A204.1 (cell line): ENCODE data around the gene OXER1.

Experiments
- FAIRE-seq: peaks from 2 replicates; lab custom pipeline; 2012; peaks lifted over from hg19 to GRCh38; lab: Jason Lieb, UNC

Gene OXER1, protein sequence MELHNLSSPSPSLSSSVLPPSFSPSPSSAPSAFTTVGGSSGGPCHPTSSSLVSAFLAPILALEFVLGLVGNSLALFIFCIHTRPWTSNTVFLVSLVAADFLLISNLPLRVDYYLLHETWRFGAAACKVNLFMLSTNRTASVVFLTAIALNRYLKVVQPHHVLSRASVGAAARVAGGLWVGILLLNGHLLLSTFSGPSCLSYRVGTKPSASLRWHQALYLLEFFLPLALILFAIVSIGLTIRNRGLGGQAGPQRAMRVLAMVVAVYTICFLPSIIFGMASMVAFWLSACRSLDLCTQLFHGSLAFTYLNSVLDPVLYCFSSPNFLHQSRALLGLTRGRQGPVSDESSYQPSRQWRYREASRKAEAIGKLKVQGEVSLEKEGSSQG

DNA sequence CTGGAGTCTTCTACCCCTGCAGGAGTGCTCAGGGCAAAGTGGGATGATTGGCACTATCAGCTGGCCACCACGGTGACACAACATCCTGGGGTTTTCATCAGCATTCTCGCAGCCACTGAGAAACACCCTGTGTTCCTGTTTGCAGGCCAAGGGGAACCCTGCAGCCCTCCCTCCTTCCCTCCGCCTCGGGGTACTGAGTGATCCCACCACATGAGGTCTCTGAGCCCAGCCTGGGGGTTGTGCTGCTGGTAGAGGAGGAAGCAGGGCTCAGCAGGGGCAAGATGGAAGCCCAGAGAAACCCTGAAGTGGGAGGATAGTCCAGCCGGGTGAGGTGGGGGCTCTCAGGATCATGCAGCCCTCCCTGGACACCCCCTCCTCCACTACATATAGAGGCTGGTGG, at the start of gene OXER1:
Gene OXER1 (minus strand): TSS at position 40 of the 400 bp plus-strand sequence. CDS start 73 bp downstream, outside the sequence.
- no peak for FAIRE-seq

DNA sequence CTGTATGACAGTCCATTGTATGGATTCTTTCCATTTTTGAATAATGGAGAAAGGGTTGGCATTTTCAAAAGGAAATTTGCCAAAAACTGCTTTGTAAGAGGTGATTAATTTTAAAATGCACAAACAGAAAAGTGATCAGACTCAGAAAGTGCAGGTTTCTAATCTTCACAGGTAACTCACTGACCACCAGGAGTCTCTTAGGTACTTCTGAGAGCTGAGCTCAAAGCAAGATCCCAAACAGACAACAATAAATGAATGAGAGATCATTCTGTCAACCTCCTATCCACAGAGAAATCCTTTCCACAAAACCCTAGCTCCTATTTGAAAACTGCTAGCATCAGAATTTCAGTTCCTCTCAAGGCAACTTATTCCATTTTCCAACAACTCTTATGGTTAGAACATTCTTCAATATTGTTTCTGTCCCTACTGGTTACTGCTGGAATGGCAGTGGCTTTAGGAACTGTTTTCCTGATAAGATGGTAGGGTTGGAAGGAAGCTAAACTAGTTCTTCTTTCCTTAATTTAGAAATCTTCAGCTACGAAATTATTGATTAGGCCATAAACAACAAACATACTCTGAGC, 49.1 kb upstream of the OXER1 start:
- FAIRE-seq: no peak

DNA sequence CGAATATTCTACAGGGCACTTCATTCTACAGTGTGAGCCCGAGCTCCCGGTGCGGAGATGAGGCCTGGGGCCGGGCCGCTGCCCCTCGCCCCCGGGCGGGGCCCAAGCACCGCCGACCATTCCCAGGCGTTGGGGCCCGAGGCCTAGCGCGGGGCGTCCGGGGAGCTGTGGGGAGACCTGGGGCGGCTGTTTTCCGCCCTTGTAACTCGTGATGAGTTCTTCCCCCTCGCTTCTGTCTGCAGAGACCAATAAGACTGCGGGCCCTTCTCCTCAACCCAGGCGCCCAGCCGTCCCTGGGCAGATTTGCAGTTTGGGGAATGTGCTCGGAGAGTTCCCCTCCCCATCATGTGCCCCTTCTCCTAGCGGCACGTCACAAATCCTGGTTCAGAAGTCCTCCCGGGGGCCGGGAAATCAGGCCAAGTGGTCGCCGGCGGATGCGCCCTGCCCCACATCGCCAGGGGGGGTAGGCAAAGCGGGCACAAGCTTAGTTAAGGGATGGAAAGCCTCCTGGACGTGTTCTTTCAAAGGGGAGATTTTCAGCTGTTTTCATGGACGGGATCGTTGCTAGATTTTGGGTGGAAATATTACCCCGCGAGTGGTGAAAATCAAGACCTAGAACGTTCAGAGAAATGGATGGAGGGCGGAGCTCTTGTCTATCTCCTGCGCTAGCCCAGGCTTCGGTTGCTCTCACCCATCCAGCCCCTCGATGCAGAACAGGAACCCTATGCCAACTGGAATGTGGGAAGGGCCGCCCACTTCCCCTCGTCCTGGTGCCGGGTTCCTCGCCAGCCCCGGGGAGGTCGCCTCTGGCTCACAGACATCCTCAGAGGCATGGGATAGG, 47.3 kb upstream of the OXER1 start:
- no peak for FAIRE-seq

DNA sequence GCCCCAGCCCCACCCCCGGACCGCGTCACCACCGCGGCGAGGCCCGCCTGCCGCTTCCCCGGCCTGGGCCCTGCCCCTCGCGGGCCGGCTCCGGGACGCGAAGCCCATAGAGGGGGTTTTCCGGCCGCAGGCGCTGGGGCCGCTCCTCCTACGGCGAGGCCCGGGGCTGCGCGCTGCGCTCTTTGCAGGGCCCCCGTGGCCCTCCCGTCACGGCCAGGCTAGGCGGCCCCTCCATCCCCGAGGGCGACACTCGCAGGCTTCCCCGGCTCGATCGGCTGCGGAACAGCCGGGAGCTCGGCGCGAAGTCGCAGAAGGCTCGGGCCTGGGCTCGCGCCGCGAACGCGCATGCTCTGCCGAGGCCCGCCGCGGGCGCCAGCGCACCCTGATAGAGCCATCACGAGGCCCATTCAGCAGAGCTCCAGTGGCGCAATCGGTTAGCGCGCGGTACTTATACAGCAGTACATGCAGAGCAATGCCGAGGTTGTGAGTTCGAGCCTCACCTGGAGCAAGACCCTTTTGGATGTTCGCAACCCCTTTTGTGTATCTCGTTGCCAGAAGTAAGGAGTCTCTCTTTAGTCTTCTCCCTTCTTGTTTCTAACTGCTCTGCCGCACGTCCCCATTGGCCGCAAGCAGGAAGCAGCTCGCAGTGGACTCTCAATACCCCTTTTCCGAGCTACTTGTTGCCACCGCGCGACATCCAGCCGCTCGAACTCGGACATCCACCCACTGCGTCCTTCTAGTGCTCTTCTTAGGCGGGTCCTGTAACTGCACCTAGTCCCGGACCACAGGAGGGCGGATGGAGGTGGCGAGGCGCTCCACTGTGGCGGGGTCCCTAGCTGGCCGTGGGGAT, 46.4 kb upstream of the OXER1 start:
- FAIRE-seq: no peak

DNA sequence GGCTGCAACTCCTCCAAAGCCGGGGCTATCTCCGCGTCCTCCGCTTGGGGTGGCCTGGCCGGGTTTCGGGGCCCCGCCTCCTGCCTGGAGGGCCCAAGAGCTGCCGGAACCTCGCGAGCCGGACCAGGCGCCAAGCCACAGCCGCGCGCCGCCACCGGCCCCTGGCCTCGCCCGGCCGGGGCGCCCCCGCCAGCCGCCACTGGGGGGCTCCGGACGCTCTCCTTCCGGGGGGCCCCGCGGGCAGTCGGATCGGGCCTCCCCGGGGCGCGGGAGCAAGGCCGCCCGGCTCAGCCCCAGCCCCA, 45.8 kb upstream of the OXER1 start:
- no peak for FAIRE-seq

DNA sequence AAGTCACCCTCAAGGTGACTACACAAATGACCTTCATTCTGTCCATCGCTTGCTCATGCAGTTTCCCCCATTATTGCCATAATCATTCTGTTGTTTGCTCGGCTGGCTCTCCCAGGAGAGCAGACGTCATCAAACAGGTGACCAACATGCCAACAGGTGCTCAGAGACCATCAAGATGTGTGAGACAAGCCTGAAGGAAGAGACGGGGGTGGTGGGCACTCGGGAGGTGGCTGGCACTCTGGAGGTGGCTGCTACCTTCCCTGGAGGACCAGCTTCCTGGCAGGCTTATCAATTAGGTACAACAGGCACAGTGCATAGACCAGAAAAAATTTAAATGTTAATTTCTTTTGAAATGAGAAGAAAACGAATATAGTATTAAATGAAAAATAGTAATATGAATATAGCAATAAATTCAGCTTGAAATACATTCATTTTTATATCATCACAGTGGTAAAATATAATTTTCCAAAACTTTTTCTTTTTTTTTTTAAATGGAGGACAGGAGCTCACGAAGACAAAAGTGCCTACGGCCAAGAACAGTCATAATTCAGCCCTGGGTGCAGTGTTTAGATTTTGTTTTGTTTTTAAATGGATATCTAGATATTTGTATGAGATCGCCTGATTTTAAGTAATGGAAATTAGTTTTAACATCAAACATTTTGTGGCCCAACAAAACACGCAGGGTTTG, 45.3 kb upstream of the OXER1 start:
- no peak for FAIRE-seq

DNA sequence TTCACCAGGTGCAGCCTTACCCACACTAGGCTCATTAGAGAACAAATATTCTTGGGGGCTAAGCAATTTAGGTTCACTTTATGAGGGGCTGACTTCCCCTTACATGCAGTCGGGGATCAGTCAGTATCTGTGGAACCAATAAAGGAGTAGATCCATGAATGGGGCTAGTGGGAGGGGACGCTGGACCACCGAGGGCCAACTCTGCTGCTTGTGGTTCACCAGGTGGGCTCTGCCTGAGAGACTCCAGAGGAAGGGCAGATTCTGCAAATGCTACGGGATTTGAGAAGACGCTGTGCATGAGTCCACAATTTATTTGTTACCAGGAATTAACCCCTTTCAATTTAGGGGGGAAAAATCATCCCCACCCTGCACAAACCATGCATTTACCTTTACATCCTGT, 44.4 kb upstream of the OXER1 start:
- no peak for FAIRE-seq

DNA sequence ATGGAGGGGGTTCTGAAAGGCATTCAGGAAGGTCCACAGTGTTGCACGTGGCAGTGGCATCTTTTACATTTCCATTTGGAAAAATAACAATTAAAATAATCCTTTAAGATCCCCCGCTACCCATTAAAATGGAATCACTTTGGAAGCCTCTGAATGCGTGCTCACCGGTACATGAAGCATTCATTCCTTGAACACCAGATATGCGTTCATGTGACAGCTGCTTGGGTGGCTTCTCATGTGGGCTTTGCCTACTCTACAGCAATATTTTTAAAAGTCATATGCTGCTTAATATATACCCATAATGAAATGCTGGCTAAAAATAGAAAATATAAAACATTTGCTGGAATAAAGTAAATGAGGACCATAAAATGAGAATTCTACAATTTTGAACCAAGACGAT, 42.9 kb upstream of the OXER1 start:
- FAIRE-seq: no peak

DNA sequence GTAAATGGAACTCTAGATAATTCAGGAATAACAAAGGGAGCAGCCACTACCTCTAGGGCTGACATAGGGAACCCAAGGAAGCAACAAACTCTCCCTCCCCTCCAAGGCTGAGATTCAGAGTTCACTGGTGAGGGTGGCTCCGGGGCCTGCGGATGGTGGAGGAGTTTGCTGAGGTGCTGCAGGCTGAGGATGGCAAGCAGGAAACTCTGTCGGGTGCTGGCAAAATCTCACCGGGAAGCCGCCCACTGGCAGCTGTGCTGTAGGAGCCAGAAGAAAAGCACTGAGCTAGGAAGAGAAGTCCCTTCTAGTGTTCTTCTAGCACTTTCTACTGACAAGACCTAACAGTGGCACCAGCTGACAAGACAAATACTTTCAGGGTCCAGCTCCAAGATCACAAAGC, 41.0 kb upstream of the OXER1 start:
- no peak for FAIRE-seq

DNA sequence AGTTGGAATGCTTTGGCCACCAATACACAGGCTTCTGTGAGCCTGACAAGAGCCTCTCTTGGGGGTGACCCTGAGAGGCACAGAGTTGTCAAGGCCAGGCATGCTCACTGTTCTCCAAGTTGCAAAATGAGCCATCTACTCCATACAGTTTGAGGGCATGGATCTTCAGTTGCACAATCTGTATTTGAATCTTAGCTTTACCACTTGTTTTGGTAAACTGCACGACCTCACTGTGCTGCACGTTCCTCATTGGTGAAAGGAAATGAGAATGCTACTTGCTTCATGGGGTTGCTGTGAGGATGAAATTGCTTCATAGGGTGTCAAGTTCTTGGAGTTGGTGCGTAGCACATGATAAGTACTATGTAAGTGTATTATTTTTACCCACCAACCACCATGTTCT, 40.4 kb upstream of the OXER1 start:
- no peak for FAIRE-seq

DNA sequence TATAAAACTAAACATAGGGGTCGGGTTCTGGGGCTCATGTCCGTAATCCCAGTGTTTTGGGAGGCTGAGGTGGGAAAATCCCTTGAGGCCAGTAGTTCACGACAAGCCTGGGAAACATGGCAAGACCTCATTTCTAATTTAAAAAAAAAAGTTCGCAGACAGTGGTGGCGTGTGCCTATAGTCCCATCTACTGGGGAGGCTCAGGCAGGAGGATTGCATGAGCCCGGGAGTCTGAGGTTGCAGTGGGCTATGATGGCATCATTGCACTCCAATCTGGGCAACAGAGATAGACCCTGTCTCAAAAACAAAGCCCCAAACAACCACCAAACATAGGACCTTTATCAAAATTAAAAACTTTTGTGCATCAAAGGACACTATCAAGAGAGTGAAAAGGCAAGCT, 38.2 kb upstream of the OXER1 start:
- FAIRE-seq: no peak

DNA sequence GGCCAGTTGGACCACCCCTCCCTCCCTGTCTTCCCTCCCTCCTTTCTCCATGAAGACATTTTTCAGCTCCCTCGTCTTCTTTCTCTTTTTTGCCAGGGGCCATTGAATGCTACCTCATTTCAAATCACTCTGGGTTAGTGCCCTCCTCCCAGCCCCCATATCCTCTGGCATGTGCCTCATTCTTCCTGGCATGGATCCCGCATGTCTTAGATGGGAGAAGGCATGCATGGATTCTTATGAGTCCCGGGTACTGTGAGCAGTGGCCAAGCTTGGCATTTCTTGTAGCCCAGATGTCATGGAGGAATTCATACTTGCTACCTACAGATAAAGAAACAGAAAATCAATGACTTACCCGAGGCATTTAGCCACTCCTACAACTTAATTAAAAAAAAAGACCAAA, 37.4 kb upstream of the OXER1 start:
- no peak for FAIRE-seq

DNA sequence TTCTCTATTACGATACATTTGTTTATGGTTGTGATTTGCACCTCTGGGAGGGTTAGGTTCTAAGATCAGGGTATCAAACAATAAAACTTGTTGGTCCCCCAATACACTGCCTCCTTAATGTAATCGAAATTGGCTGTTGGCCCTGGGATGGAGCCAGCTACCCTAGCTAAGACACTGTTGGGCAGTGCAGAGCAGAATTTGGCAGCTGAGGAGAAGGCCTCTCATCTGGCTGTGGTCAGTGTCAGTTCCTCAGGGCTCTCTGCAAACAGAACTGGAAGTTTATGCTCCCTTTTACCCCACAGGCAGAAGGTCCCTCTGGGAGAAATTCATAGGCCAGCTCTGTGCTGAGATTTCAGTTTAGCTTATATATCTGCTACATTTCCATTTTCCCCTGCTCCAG, 37.0 kb upstream of the OXER1 start:
- no peak for FAIRE-seq

DNA sequence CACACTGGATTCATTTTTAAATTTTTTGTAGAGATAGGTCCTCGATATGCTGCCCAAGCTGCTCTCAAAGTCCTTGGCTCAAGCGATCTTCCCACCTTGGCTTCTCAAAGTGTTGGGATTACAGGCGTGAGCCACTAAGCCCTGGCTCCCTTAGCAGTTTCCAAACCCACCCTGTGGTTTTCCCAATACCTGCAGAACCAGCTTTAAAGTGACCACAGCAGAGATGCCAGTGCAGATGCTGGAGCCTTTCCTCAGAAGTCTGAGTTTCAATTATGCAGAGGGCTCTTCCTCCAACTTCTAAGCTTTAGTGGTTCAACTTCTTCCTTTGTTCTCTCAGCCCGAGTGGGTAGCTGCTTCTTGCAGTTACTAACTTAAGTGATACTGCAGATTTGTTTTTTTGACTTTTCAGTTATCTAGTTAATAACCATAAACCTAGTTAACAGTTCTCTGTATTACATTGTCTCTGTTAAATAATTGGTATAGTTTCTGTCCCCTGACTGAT, 36.6 kb upstream of the OXER1 start:
- FAIRE-seq: no peak

DNA sequence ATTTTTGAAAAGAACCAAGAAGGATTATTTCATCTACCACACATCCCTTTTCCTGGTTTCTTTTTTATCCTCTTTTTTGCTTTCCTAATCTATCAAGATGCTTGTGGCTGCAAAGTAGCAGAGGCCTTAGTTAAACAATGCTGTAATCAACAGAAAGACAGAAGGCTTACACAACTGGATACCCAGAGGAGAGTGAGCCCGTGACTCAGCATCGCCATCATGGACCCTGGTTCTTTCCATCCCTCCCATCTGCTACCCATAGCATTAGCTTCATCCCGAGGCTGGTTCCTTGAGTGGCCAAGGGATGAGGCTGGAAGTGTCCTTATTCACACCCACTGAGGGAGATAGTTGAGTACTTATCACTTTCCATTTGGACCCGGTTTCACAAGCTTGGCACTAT, 35.9 kb upstream of the OXER1 start:
- no peak for FAIRE-seq

DNA sequence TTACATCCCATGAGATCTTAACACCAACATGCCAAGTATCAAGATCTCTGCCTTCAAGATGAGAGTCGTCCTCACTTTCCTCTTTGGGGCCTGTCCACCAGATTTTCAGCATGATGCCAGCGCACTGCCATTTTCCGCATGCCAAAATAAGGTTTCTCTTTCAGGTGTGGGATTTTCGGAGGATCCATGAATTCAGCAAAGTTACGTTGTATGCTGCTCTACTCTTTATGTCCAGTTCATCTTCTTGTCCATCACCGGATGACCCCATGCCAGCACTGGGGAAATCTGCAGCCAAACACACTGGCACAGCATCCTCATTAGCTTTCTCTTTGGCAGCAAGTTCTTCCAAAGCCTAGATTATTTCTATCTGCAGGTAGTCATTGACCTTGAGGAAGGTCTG, 33.3 kb upstream of the OXER1 start:
- no peak for FAIRE-seq

DNA sequence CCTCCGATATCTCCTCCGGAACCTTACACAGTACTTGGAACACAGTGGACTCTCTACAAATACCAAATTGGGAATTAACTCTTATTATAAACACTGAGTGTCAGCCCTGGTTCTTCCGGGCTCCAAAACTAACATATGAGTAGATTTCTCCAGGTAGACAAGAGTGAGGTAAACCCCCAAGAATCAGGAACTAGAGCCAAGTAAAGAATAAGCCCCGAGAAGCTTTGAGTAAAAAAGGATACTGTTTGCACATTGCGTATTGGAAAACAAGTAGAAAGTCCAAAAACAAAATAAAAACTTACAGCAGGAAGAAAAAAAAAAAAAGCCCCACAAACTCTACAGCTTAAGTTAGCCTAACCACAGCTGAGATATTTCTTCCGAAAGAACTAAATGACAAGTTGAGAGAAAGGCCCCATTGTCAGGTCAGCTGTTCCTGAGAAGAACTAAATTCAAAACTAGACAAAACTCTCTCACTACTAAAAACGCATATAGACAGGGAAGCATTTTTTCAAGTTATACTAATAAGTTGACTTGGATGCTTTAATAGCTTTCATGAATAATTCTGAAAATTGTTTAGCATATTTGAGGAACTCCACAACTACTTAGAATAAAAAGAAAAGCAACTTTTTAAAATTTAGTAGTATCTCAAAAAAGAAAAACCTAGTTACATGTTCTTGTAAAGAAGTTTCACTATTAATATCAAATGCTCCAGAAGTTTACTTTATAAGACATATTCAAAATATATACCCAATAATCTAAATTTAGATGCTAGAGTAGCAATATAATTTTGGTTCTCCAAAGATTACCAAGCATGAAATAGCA, 32.7 kb upstream of the OXER1 start:
- FAIRE-seq: no peak

DNA sequence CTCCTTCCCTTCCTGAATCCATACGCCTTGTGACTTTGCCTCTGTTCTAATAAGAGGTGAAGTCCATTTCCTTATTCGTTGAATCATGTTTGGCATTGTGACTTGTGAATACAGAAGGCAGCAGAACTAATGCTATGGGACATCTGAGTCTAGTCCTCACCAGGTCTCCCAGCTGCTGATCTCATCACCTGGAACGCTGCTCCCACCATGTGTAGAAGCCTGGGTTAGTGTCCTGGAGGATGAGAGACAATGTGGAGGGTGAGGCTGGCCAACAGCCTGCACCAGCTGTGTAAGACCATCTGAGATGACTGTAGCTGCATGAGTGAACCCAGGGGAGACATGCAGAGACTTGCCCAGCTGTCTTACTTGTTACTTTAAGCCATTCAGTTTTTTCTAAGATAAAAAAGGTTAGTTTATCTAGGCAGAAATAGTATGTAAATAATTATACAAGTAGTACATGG, 31.9 kb upstream of the OXER1 start:
- FAIRE-seq: no peak

DNA sequence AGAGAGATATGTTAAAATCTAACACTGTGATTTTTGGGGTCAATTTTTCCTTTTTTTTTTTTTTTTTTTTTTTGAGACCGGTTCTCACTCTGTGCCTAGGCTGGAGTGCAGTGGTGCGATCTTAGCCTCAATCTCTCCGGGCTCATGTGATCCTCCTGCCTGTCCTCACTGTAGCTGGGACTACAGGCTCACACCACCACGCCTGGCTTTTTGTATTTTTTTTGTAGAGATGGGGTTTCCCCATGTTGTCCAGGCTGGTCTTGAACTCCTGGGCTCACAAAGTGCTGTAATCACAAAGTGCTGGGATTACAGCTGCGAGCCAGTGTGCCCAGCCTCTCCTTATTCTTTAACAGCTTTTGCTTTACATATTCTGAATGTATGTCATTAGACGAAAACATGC, 31.3 kb upstream of the OXER1 start:
- no peak for FAIRE-seq

DNA sequence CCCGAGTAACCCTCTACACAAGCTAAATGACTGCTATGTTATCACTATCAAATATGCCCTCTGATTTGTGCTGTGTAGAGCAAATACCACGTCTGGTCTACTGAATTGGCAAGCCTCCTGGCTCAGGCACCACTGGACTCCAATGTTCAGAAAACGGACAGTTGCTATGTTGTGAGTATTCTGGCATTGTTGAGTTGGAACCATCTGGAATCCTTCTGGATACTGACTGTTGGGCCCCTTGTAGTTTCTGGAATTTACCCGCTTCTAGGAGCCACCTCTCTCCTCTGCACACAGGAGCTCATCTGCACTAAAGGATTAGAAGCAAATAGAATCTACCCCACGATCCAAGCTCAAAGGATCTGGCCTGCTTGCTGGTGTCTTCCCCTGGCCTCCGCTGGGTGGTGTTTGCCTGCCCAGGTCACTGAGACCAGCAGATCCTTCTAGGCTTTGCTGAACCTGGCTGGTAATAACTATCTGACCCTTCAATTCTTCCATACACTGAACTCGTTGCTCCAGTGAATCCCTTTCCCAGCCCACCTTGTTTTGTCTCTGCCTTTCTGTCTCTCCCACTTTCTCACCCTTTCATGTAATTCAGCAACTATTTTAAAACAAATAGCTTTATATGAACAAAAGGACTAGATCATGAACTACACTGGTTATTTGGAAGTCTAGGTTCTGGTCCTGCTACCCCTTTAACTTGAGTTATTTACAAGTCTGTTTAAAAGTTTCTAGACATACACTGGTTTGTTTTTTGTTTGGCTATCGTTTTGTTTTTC, 30.5 kb upstream of the OXER1 start:
- FAIRE-seq: no peak
